Thymus (tissue), 11 donors: ENCODE data around the gene CRISP2. TPM values are rescaled to one million over a fixed set of nuclear protein-coding genes. Genes with fewer than 3 reads are reported as not detected.

Experiments used
- DNase-seq, 9 donors: peaks; one replicate each; pipeline ENCODE4 v3.0.0-alpha.2; 2013; ENCODE audit warnings: low spot score in 9 of 9, low read depth in 6 of 9, missing footprints in 1 of 9
- H3K27ac ChIP-seq, 2 donors: one replicate each; pipeline ENCODE4 v1.5.1; 2013; ENCODE audit warnings: control low read depth in 1 of 2, low read depth in 1 of 2, low read length in 1 of 2, mild to moderate bottlenecking in 1 of 2, moderate library complexity in 1 of 2
- H3K27me3 ChIP-seq, 2 donors: one replicate each; pipeline ENCODE4 v1.5.1; 2013; ENCODE audit warnings: low read length in 1 of 2; ENCODE audit not compliant: control insufficient read depth in 2 of 2, insufficient read depth in 1 of 2
- H3K36me3 ChIP-seq, 2 donors: one replicate each; pipeline ENCODE4 v1.5.1; 2013; ENCODE audit warnings: low read length in 1 of 2, mild to moderate bottlenecking in 1 of 2, moderate library complexity in 1 of 2; ENCODE audit not compliant: control insufficient read depth in 2 of 2, insufficient read depth in 2 of 2
- H3K4me1 ChIP-seq, 2 donors: one replicate each; pipeline ENCODE4 v1.5.1; 2013; ENCODE audit warnings: low read length in 2 of 2; ENCODE audit not compliant: control insufficient read depth in 2 of 2, insufficient read depth in 2 of 2
- H3K4me3 ChIP-seq, 2 donors: one replicate each; pipeline ENCODE4 v1.5.1; 2013; ENCODE audit warnings: low read length in 2 of 2, control low read depth in 1 of 2, mild to moderate bottlenecking in 1 of 2
- H3K9me3 ChIP-seq, 2 donors: one replicate each; pipeline ENCODE4 v1.5.1; 2013; ENCODE audit warnings: low read length in 1 of 2, mild to moderate bottlenecking in 1 of 2; ENCODE audit not compliant: control insufficient read depth in 2 of 2, insufficient read depth in 1 of 2
- WGBS: extraction: QIAGEN DNeasy Blood & Tissue Kit; methylation state at CpG from one replicate; pipeline ENCODE4 v1.1.7; 2013; 5-methylcytosine and 5-hydroxymethylcytosine counted together
- polyA plus RNA-seq: library from polyadenylated mRNA; stranded (reverse); fragments of 200-250 nt; gene quantifications from one replicate; pipeline ENCODE4 v1.2.3, GENCODE V29; 2013
- total RNA-seq: library from RNA; stranded (reverse); fragments of 120-200 nt; gene quantifications from one replicate; pipeline ENCODE4 v1.2.4, GENCODE V29; 2013
- donor health status: healthy.

CRISP2 gene
- total and polyA plus RNA-seq, 2 donors = 0.05 to 0.14 TPM

DNA sequence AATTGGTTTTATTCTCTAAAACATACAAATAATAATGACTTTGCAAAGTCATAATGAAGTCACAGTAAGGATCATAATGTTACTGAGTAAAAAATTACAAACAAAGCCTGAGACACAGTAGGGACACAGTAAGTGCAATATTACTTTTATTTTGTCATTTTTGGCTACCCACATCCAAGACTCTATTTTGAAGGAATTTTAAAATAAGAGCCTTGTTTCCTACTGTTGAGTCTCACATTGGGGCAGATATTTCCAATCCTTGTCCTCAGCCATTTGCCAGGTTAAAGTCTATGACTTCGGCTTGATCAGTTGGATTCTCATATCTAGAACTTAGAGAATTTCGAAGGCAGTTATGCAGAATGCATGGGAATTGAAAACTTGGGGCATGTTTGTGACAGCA is 65.9 kb downstream of the CRISP2 start:
- no peaks in the 10 kb centered on the region for H3K9me3 ChIP-seq
- DNase-seq = no peak
- WGBS = 94% methylated on average over 2 of the region's 2 CpGs

DNA sequence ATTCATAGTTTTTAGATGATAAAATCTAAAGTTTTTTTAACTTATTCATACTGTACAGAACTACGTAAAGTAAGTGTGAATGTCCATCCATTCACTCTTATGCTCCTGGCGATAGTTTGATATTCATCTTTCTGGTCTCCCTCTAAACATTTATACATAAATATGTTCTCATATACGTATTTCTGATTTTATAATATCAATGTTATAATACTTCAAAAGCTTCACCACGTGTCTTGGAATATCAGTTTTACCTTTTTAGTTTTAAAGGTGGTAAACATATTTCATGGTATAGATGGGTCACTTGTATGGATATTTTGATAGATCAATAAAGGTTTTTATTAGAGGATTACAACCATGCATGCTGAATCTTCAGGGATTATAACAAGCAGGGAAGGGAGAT is 66.4 kb downstream of the CRISP2 start:
- Histone ChIP-seq H3K9me3 (no peaks in the 10 kb centered on the region), H3K36me3 (no peaks in the 10 kb centered on the region), H3K27me3 (no peaks in the 10 kb centered on the region), H3K4me1 (no peaks in the 10 kb centered on the region), H3K27ac (no peak overlapping the region), H3K4me3 (no peak overlapping the region)
- DNase-seq = no peak
- WGBS = 77% methylated on average over 4 of the region's 4 CpGs

More for the DNA sequence above, 65.9 kb downstream of the CRISP2 start:
- Histone ChIP-seq H3K4me1 (no peaks in the 10 kb centered on the region), H3K4me3 (no peak overlapping the region), H3K36me3 (no peaks in the 10 kb centered on the region), H3K27ac (no peak overlapping the region), H3K27me3 (no peaks in the 10 kb centered on the region)

DNA sequence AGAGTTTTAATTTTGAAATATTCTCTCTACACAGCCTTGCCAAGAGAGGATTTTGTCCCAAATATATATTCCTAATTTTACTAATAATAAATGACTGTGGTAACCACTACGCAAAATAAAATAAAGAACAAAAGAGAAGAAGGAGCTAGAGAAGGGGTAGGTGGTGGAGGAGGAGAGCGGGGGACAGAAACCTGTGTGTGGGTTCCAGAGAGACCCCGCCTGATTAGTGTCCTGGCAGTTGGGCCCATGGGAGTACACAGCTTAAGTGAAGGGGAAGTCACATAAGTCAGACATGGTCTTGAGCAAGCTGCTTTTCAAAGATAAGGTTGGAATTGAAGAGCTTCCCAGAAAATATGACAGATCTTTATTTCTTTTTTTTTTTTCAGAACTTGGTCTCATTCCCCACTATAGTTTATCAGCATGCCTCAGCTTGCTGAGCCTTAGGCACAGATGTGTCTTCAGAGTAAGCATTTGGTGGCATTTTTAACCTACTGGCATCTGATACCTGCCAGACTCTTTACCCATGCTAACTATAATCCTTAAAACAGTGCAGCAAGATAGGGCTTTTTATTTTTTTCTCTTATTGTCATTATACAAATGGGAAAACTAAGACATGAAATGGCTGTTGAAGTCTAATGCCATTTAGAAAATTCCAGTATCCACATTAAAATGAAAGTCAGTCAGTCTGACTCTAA is 67.1 kb downstream of the CRISP2 start:
- Histone ChIP-seq H3K4me1 (no peaks in the 10 kb centered on the region), H3K27me3 (no peaks in the 10 kb centered on the region), H3K36me3 (no peaks in the 10 kb centered on the region), H3K9me3 (no peaks in the 10 kb centered on the region), H3K27ac (no peak overlapping the region), H3K4me3 (no peak overlapping the region)
- no peak for DNase-seq
- WGBS = 80% methylated on average over 3 of the region's 3 CpGs

DNA sequence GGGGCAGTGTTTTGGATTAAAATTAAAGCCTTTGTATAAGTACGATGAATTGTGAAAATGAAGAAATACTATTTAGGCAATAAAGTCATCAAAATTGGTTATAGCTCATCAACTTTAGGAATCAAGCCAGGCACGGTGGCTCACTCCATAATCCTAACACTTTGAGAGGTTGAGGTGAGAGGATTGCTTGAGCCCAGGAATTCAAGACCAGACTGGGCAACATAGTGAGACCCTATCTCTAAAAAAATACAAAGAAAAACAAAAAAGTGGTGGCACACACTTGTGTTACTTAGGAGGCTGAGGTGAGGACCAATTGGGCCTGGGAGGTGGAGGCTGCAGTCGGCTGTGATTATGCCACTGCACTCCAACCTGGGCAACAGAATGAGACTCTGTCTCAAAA is 68.2 kb downstream of the CRISP2 start:
- Histone ChIP-seq H3K27me3 (no peaks in the 10 kb centered on the region), H3K4me1 (no peaks in the 10 kb centered on the region), H3K27ac (no peak overlapping the region), H3K4me3 (no peak overlapping the region), H3K36me3 (no peaks in the 10 kb centered on the region), H3K9me3 (no peaks in the 10 kb centered on the region)
- DNase-seq = no peak
- WGBS = 95% methylated on average over 3 of the region's 3 CpGs

Other genes with a start within 250 kb of the CRISP2 start
- gene GLYATL3, start 213.6 kb downstream of the CRISP2 start, total RNA-seq = 0.33 TPM
- gene GLYATL3, start 213.6 kb downstream of the CRISP2 start, polyA plus RNA-seq = 0.05 TPM
- gene C6orf141, start 162.9 kb downstream of the CRISP2 start, total RNA-seq = 0.38 TPM
- gene C6orf141, start 162.9 kb downstream of the CRISP2 start, polyA plus RNA-seq = 5.1 TPM
- gene RHAG, start 76.7 kb downstream of the CRISP2 start, total RNA-seq = 2.8 TPM
- 0.39 TPM for gene RHAG, start 76.7 kb downstream of the CRISP2 start, polyA plus RNA-seq
- 1.1 TPM for gene CRISP3, start 30.8 kb upstream of the CRISP2 start, total RNA-seq
- gene CRISP3, start 30.8 kb upstream of the CRISP2 start, polyA plus RNA-seq = 0.48 TPM
- gene PGK2, start 73.7 kb upstream of the CRISP2 start, total RNA-seq = not detected
- not detected for gene PGK2, start 73.7 kb upstream of the CRISP2 start, polyA plus RNA-seq
- not detected for gene CRISP1, start 153.0 kb upstream of the CRISP2 start, total RNA-seq
- 0.05 TPM for gene CRISP1, start 153.0 kb upstream of the CRISP2 start, polyA plus RNA-seq